Stomach (tissue), 9 donors: ENCODE results near the gene IDI2. TPM values are rescaled to one million over a fixed set of nuclear protein-coding genes. Genes with fewer than 3 reads are reported as not detected.

ENCODE experiments used
- DNase-seq, 2 donors: peaks; one replicate each; pipeline versions ENCODE4 v3.0.0 to v3.0.0-alpha.2; 2013 to 2019
- H3K27ac ChIP-seq, 5 donors: fragments of 200-600 bp in 4 of 5; sonication (generic) in 4 of 5; one replicate each; pipeline ENCODE4 v1.5.1; 2013 to 2019; ENCODE audit warnings: mild to moderate bottlenecking in 1 of 5, moderate library complexity in 1 of 5
- H3K27me3 ChIP-seq, 3 donors: fragments of 200-600 bp; sonication (generic); one replicate each; pipeline ENCODE4 v1.5.1; 2017 to 2019; ENCODE audit warnings: mixed run types in 1 of 3
- H3K36me3 ChIP-seq, 4 donors: fragments of 200-600 bp; sonication (generic); 1 replicate in 3 of 4; 2 replicates in 1 of 4; pipeline ENCODE4 v1.5.1; 2016 to 2019
- H3K4me1 ChIP-seq, 4 donors: fragments of 200-600 bp; sonication (generic); one replicate each; pipeline ENCODE4 v1.5.1; 2016 to 2019
- H3K4me3 ChIP-seq, 4 donors: fragments of 200-600 bp; sonication (generic) in 3 of 4; one replicate each; pipeline ENCODE4 v1.5.1; 2016 to 2019; ENCODE audit warnings: mild to moderate bottlenecking in 1 of 4
- H3K9me3 ChIP-seq, 4 donors: fragments of 200-600 bp; sonication (generic); one replicate each; pipeline ENCODE4 v1.5.1; 2016 to 2019
- EP300 ChIP-seq: sonication (generic); formaldehyde crosslinking; IDR thresholded peaks from one replicate; pipeline ENCODE4 v1.6.1; 2017; ENCODE audit warnings: antibody characterized with exemption
- POLR2A ChIP-seq, 4 donors: fragments of 450-650 bp; IDR thresholded peaks; one replicate each; pipeline ENCODE4 v1.6.1; 2016; ENCODE audit warnings: antibody characterized with exemption in 4 of 4, control low read depth in 2 of 4, mild to moderate bottlenecking in 1 of 4, moderate library complexity in 1 of 4
- POLR2AphosphoS5 ChIP-seq, 3 donors: sonication (generic); formaldehyde crosslinking; IDR thresholded peaks; one replicate each; pipeline ENCODE4 v1.6.1; 2016; ENCODE audit warnings: antibody characterized with exemption in 3 of 3
- WGBS, 5 donors: extraction: QIAGEN DNeasy Blood & Tissue Kit in 3 of 5; methylation state at CpG; one replicate each; pipeline versions ENCODE4 v1.1.5 to v1.1.7; 2013 to 2018; 5-methylcytosine and 5-hydroxymethylcytosine counted together
- intact Hi-C: fragments of 100-400 bp; cut with DNase I; formaldehyde crosslinking; loops from one replicate; pipeline ENCODE4 v1.15.1; 2023; ENCODE audit warnings: low total_unique reads
- polyA plus RNA-seq, 3 donors: library from polyadenylated mRNA; stranded (reverse); fragments of 200-250 nt; gene quantifications; one replicate each; pipeline ENCODE4 v1.2.3, GENCODE V29; 2013
- total RNA-seq, 5 donors: library from RNA; depleted of rRNA; stranded (reverse); fragments of >200 nt; gene quantifications; one replicate each; pipeline versions ENCODE4 v1.1.0 to v1.2.3, GENCODE V29; 2014 to 2016
- TF ChIP-seq, protein P1 (sequence below), 7 experiments: fragments of 450-650 bp in 4 of 7; fragments of 200-600 bp in 3 of 7; sonication (generic) in 3 of 7; IDR thresholded peaks; one replicate each; pipeline ENCODE4 v1.5.1; 2016 to 2019; ENCODE audit warnings: antibody characterized with exemption in 7 of 7, control low read depth in 2 of 7, mild to moderate bottlenecking in 1 of 7
- donor health status: healthy with polysubstance abuse.
- donor health status: Bipolar disorder and iron deficiency.
- donor health status: healthy.

Gene IDI2
- total and polyA plus RNA-seq, 8 donors: 2.9 TPM; not detected in 7

DNA sequence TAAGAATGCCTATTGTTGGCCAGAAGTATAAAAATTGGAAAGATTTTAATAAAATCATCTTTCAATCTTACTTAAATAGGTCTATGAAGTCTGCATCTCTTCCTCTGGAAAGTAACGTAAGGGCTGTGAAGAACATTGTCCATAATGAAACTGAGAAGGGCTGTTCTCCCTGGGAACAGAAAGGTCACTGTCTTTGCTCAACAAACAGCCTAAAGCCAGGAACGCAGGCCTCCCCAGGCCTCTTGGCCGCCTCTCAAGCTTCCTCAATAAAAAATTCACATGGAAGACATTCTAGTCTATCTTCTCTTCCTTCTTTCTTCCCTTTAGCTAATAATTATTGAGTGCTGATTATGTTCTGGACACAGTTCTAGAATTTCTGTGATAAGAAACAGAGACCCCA lies 9.1 kb upstream of the IDI2 start:
- peaks cover 0 to 34% (median 25%) of the 10 kb centered on the region in 4 donors for H3K36me3 ChIP-seq
- H3K27me3 ChIP-seq: no peaks in the 10 kb centered on the region
- 80 to 90% (median 89%) methylated on average over 3 of the region's 3 CpGs for WGBS, 5 donors
- peaks cover 0 to 3% (median 0%) of the 10 kb centered on the region in 4 donors for H3K4me1 ChIP-seq
- DNase-seq: no peak
- no peak overlapping the region for H3K27ac ChIP-seq
- TF ChIP-seq POLR2A (IDR thresholded peaks at IDR 0.05) (no peak), POLR2AphosphoS5 (IDR thresholded peaks at IDR 0.05) (no peak), EP300 (no peak)
- TF ChIP-seq, protein P1, sequence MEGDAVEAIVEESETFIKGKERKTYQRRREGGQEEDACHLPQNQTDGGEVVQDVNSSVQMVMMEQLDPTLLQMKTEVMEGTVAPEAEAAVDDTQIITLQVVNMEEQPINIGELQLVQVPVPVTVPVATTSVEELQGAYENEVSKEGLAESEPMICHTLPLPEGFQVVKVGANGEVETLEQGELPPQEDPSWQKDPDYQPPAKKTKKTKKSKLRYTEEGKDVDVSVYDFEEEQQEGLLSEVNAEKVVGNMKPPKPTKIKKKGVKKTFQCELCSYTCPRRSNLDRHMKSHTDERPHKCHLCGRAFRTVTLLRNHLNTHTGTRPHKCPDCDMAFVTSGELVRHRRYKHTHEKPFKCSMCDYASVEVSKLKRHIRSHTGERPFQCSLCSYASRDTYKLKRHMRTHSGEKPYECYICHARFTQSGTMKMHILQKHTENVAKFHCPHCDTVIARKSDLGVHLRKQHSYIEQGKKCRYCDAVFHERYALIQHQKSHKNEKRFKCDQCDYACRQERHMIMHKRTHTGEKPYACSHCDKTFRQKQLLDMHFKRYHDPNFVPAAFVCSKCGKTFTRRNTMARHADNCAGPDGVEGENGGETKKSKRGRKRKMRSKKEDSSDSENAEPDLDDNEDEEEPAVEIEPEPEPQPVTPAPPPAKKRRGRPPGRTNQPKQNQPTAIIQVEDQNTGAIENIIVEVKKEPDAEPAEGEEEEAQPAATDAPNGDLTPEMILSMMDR (IDR thresholded peaks at IDR 0.05): no peak
- no peaks in the 10 kb centered on the region for H3K9me3 ChIP-seq
- H3K4me3 ChIP-seq: no peak overlapping the region
- intact Hi-C loops: no loop called here

DNA sequence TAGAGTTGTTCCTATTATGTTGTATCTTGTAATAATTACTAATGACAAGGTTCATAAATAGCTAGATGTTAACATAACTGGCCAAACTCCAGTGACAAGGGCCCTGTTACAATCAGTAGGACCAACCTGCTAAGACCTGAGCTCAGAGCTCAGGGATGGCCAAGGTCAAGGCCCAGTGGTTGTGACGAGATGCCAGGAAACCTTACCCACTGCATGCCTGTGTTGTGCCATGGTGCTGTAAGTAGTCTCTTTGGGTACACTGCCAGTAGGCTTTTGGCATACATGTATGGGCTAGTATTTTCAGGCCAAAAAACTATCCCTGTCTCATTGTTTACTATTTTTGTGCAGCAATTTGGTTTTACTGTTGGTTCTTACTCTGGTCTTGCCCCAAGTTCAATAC lies 7.9 kb upstream of the IDI2 start:
- Histone ChIP-seq H3K4me3 (no peak overlapping the region), H3K36me3 (peaks cover 0 to 24% (median 14%) of the 10 kb centered on the region in 4 donors), H3K4me1 (peaks cover 0 to 3% (median 0%) of the 10 kb centered on the region in 4 donors), H3K27me3 (no peaks in the 10 kb centered on the region), H3K27ac (no peak overlapping the region), H3K9me3 (no peaks in the 10 kb centered on the region)
- no peak for DNase-seq
- 76 to 85% (median 83%) methylated on average over 1 of the region's 1 CpG for WGBS, 5 donors
- no peak for TF ChIP-seq EP300
- no peak for TF ChIP-seq POLR2A (IDR thresholded peaks at IDR 0.05)
- no peak for TF ChIP-seq POLR2AphosphoS5 (IDR thresholded peaks at IDR 0.05)
- TF ChIP-seq, protein P1 (IDR thresholded peaks at IDR 0.05): no peak
- intact Hi-C loops: no loop called here

DNA sequence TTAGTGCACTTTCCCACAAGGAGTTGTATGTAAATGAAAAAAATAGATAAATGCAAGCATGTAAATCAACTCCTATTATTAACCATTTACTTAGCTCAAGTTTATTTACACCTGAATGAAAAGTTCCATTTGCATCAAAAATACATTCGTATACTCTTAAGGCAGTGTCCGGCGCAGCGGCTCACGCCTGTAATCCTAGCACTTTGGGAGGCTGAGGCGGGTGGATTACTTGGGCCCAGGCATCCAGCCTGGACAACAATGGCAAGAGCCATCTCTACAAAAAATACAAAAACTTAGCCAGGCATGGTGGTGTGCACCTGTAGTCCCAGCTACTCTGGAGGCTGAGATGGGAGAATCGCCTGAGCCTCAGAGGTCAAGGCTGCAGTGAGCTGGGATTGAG lies 4.2 kb upstream of the IDI2 start:
- intact Hi-C loops: no loop called here

DNA sequence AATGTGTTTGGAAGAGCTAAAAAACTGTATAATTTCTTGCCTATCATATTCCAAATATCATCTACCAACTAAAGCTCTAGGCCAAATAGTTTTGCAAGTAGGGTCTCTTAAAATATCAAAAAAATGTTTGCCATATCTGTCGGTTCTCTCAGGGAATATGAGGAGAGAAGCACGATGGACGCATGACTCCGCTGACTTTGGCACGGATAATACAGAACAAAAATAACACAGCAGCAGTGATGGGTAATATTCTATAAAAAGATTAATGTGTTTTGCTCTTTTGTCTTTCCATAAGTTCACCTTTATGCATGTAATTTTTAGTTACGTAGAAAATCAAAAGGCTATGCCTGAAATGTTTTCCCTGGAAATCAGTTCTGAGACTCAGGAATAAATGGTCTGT lies 919 bp upstream of the IDI2 start:
- Histone ChIP-seq H3K27ac (no peak overlapping the region), H3K27me3 (no peaks in the 10 kb centered on the region), H3K36me3 (no peaks in the 10 kb centered on the region), H3K9me3 (no peaks in the 10 kb centered on the region), H3K4me1 (no peaks in the 10 kb centered on the region), H3K4me3 (no peak overlapping the region)
- WGBS, 5 donors: 95 to 97% (median 96%) methylated on average over 6 of the region's 6 CpGs
- TF ChIP-seq, protein P1 (IDR thresholded peaks at IDR 0.05): no peak
- TF ChIP-seq EP300 (no peak), POLR2A (IDR thresholded peaks at IDR 0.05) (no peak), POLR2AphosphoS5 (IDR thresholded peaks at IDR 0.05) (no peak)
- no peak for DNase-seq
- intact Hi-C loops: no loop called here

More for the DNA sequence above, 4.2 kb upstream of the IDI2 start:
- no peak for DNase-seq
- TF ChIP-seq EP300 (no peak), POLR2AphosphoS5 (IDR thresholded peaks at IDR 0.05) (no peak), POLR2A (IDR thresholded peaks at IDR 0.05) (no peak)
- TF ChIP-seq, protein P1 (IDR thresholded peaks at IDR 0.05): no peak
- no peak overlapping the region for H3K4me3 ChIP-seq
- H3K9me3 ChIP-seq: no peaks in the 10 kb centered on the region
- WGBS, 5 donors: 96 to 99% (median 98%) methylated on average over 7 of the region's 7 CpGs
- no peak overlapping the region for H3K27ac ChIP-seq
- H3K36me3 ChIP-seq: no peaks in the 10 kb centered on the region
- H3K27me3 ChIP-seq: no peaks in the 10 kb centered on the region
- no peaks in the 10 kb centered on the region for H3K4me1 ChIP-seq
